HG03196 (cell line): ENCODE results near the gene FOXL1.

Experiments used
- ATAC-seq: cut with Tn5 transposase; IDR thresholded peaks from one replicate; pipeline ENCODE4 v1.9.1; 2021; ENCODE audit not compliant: unreplicated experiment

The FOXL1 gene

DNA sequence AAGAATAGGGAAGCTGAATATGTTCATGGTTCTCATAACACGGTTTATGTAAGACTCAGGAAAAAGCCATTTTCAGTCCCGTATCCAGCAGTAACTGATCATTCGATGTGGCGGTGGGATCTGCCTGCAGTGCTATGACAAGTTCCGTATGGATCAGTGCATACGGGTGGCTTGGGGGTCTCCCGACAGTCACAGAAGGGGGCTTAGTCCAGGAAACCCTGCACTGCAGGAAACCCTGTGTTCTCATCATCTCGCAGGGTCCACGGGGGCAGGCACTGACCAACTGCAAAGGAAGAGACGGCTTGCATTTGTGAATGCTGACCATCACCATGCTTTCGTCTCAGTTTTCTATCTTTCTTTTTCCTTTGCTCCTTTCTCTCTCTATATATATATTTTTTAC is 31.1 kb upstream of the FOXL1 start:
- ATAC-seq: no peak

GRCh38 chr16:86549076-86549892 is 29.1 kb upstream of the FOXL1 start:
- ATAC-seq: no peak

- no peak for ATAC-seq
Measured at GRCh38 chr16:86549893-86550190, 28.5 kb upstream of the FOXL1 start.

DNA sequence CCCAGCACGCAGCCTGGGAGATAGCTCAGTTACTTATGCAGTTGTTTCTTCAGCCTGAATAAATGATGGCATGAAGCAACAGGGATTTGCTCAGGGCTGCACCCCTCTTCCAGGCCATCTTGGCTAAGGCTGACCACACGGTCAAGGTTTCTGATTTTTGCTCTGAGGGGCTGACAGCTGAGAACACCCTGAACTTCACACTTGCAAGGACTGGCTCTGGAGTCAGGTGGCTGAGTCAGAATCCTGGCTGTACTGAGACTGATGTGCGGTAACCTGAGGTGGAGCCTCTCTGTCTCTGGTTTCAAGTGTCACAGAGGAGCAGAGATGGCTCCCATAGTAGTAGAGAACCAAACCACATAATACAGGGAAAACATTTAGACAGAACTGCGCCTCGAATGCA is 28.1 kb upstream of the FOXL1 start:
- ATAC-seq: no peak

- ATAC-seq: no peak
Measured at GRCh38 chr16:86553356-86553755, 25.0 kb upstream of the FOXL1 start.

DNA sequence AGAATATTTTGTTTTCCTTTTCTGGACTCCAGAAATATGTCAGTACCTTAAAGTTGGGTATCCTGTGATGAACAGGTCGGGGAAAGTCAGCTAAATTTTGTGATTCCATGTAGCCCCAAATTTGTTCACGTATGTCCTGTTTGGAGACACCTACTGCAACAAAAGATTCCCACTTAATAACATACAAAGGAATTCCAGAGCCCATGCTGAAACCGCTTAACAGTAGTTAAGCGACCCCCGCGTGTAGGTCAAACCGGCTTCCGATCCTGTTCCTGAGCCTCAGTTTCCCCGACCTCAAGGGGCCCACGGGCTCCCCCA is 23.8 kb upstream of the FOXL1 start:
- no peak for ATAC-seq

GRCh38 chr16:86554917-86555703 is 23.2 kb upstream of the FOXL1 start, which contains the start of gene MTHFSD:
Gene MTHFSD (minus strand): TSS chr16:86555235. CDS start chr16:86555184, 51 bp downstream.
- ATAC-seq: peak; percentile 90

DNA sequence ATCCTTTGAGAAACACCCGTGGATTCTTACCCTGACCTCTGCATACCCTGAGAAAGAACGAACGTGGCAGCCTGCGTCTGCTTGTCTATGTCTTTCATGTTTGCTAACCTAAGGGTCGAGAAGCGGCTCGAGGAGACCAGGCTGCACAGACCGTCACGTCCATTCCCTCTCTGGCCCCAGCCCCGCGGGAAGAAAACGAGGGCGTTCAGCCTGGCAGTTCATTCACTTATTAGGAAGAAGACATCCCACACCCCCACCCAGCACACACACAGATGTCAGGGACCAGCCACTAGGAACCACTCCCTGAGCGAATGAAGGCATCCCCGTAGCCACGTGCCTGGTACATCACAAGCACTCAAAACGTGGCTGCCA is 22.7 kb upstream of the FOXL1 start:
- no peak for ATAC-seq

DNA sequence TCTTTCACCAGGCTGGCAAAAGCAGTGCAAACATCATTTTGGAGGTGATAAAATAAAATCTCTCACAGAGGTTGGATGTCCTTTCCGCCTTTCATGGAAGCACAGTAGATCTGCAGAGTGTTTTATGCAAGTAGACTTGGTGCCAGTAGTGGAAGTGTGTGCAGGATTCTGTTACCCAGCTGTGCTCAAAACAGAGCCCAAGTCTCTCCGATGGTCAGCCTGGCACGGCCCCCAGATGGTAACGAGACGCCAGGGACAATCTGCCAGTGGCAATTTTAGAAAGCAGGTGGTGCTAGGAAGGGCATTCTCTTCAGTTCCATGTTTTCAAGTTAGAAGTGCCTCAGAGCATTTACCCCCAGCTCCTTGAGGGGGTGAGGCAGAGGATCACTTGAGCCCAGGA is 21.8 kb upstream of the FOXL1 start:
- no peak for ATAC-seq

- no peak for ATAC-seq
Measured at GRCh38 chr16:86557587-86557986, 20.8 kb upstream of the FOXL1 start.

DNA sequence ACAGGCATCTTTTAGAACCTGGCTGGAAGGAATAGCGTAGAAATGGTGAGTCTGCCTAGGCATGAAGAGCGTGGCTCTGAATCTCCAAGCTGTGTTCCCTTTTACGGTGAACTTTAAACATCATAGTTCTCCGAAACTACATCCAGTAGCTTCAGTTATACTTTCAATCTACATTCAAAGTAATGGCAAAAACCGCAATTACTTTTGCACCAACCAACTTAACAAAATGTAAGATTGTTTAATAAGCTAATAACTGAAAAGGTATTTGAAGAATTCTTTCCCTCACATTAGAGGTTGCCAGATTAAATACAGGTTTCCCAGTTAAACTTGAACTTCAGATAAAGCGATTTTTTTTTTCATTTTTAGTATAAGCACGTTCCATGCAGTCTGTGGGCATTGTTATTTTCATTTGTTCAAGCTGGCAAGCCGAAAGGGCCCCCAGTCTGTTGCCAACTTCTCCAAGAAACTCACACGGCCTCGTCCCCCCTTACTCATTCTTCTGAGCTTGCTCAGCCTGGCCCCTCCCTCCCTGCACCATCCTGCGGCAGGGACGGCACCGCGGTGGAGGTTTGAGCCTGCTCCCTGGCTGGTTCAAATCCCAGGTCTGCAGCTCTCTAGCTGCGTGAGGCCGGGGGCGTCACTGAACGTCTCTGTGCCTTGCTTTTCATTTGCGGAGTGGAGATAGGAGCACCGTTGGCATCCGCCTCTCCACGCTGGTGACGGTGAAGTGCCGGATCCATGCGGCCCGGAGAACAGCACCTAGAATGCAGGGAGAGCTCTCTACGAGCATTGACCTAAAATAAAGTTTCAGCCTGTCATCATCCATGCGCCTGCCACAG is 19.8 kb upstream of the FOXL1 start:
- ATAC-seq: no peak

GRCh38 chr16:86559802-86560305 is 18.5 kb upstream of the FOXL1 start:
- ATAC-seq: no peak

GRCh38 chr16:86562356-86562755 is 16.0 kb upstream of the FOXL1 start:
- no peak for ATAC-seq

- peak; percentile 84 for ATAC-seq
Measured at GRCh38 chr16:86563469-86564345, 14.6 kb upstream of the FOXL1 start.

DNA sequence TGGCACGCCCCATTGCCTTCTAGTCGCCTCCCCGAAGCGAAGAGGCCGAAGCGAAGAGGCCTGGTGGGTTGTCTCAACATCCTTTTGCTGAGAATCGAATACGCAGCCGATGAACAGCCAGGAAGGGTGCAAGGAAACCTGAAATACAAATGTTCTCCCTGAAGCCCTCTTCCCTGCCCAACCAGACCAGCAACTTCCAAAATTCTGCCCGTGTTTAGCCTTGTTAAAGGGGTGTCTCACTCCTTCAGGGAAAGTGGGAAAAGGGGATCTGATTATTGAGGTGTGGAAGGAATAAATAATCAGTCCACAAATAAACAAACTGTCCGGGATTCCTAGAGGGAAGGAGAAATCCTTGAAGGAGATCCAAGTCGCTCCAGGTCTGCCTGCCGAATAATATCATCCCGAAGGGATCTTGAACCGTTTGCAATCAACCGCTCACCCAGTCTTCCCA is 13.1 kb upstream of the FOXL1 start:
- ATAC-seq: no peak

DNA sequence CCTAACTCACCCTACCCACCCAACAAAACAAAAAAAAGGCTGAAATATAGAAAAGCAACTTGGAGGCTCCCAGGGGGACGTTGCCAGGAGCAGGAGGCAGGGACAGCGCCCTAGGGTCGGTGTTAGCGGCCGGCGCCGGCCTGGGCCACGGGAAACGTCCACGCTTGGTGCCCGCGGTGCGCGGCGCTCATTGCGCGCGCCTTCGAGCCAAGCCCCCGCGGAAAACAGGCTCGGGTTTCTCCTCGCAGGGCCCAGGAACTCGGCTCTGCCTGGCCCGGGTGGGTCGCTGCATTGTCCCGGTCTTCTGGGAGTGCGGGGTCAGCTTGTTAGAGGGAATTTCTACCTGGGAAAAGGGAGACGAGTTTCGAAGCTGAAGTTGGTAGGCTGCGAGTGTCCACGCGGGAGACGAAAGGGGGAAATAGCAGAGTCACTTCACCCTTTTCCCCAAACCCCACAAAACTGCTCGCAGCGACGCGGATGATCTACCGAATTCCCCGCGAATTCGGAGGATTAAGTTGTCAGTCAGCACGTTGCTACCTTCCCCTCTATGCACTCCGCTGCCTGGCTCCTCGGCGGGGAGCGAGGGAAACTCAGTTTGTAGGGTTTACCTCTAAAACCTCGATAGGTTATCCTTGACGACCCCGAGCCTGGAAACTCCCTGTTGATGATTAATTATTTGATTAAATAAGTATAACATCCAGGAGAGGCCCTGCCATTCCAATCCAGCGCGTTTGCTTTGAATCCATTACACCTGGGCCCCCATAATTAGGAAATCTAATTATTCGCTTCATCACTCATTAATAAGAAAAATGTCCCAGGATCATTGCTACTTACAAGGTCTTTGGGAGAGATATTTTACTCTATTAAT is 12.5 kb upstream of the FOXL1 start:
- ATAC-seq: no peak

DNA sequence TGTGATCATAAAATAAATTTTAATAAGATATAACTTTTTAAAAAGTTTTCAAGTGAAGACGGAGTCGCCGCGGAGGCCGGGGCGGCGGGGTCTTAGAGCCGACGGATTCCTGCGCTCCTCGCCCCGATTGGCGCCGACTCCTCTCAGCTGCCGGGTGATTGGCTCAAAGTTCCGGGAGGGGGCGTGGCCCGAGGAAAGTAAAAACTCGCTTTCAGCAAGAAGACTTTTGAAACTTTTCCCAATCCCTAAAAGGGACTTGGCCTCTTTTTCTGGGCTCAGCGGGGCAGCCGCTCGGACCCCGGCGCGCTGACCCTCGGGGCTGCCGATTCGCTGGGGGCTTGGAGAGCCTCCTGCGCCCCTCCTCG is 11.8 kb upstream of the FOXL1 start, which contains the start of gene FOXC2:
FOXC2 (plus strand) TSS at position 229 of the 365 bp plus-strand sequence. CDS start 507 bp downstream, outside the sequence.
- no peak for ATAC-seq

DNA sequence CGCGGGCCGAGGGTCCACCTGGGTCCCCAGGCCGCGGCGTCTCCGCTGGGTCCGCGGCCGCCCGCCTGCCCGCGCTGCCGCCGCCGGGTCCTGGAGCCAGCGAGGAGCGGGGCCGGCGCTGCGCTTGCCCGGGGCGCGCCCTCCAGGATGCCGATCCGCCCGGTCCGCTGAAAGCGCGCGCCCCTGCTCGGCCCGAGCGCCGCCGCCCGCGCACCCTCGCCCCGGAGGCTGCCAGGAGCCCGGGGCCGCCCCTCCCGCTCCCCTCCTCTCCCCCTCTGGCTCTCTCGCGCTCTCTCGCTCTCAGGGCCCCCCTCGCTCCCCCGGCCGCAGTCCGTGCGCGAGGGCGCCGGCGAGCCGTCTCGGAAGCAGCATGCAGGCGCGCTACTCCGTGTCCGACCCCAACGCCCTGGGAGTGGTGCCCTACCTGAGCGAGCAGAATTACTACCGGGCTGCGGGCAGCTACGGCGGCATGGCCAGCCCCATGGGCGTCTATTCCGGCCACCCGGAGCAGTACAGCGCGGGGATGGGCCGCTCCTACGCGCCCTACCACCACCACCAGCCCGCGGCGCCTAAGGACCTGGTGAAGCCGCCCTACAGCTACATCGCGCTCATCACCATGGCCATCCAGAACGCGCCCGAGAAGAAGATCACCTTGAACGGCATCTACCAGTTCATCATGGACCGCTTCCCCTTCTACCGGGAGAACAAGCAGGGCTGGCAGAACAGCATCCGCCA is 11.2 kb upstream of the FOXL1 start:
- ATAC-seq: no peak
